Measurements from ENCODE around the gene NT5E. TPM values are rescaled to one million over a fixed set of nuclear protein-coding genes. Genes with fewer than 3 reads are reported as not detected.

Gene NT5E
- total RNA-seq, 1 donor from 2014 or later: 0.29 TPM

DNA sequence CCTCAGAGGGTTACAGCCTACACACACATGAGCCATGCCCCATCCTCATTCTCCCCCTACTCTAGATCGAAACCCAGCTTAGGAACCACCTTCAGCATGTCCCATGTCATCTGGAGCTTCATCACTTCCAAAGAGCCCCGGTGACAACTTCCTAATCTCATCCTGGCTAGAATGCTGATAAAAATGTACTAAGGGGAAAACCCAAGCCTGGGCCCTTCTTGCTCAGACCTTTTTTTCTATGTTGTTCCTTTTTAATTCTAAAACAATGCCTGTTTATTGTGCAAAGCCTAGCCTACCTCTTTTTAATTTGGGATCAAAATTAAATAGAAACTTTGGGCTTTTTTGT is 44.1 kb upstream of the NT5E start:
- no peak for DNase-seq
- Mint-ChIP-seq H3K9me3 (ENCODE audit: unreplicated experiment) (no peaks in the 10 kb centered on the region), H3K27me3 (ENCODE audit: unreplicated experiment) (no peaks in the 10 kb centered on the region), H3K36me3 (ENCODE audit: unreplicated experiment) (no peaks in the 10 kb centered on the region), H3K4me3 (ENCODE audit: unreplicated experiment) (no peak overlapping the region), H3K4me1 (ENCODE audit: low read depth, unreplicated experiment) (no peaks in the 10 kb centered on the region), H3K27ac (ENCODE audit: unreplicated experiment) (no peak overlapping the region)
- no peak for TF ChIP-seq CTCF (IDR thresholded peaks at IDR 0.05; ENCODE audit: partially characterized antibody, unreplicated experiment)

GRCh38 chr6:85406641-85407075 is 43.2 kb upstream of the NT5E start:
- Mint-ChIP-seq H3K4me1 (ENCODE audit: low read depth, unreplicated experiment) (no peaks in the 10 kb centered on the region), H3K27me3 (ENCODE audit: unreplicated experiment) (no peaks in the 10 kb centered on the region), H3K4me3 (ENCODE audit: unreplicated experiment) (no peak overlapping the region), H3K9me3 (ENCODE audit: unreplicated experiment) (no peaks in the 10 kb centered on the region), H3K27ac (ENCODE audit: unreplicated experiment) (no peak overlapping the region), H3K36me3 (ENCODE audit: unreplicated experiment) (no peaks in the 10 kb centered on the region)
- TF ChIP-seq CTCF (IDR thresholded peaks at IDR 0.05; ENCODE audit: partially characterized antibody, unreplicated experiment): no peak
- DNase-seq: no peak

GRCh38 chr6:85408039-85408438 is 41.8 kb upstream of the NT5E start:
- H3K36me3 Mint-ChIP-seq (ENCODE audit: unreplicated experiment): no peaks in the 10 kb centered on the region
- no peaks in the 10 kb centered on the region for H3K4me1 Mint-ChIP-seq (ENCODE audit: low read depth, unreplicated experiment)
- no peaks in the 10 kb centered on the region for H3K27me3 Mint-ChIP-seq (ENCODE audit: unreplicated experiment)
- no peak overlapping the region for H3K27ac Mint-ChIP-seq (ENCODE audit: unreplicated experiment)
- no peaks in the 10 kb centered on the region for H3K9me3 Mint-ChIP-seq (ENCODE audit: unreplicated experiment)
- no peak for TF ChIP-seq CTCF (IDR thresholded peaks at IDR 0.05; ENCODE audit: partially characterized antibody, unreplicated experiment)
- H3K4me3 Mint-ChIP-seq (ENCODE audit: unreplicated experiment): no peak overlapping the region
- no peak for DNase-seq

DNA sequence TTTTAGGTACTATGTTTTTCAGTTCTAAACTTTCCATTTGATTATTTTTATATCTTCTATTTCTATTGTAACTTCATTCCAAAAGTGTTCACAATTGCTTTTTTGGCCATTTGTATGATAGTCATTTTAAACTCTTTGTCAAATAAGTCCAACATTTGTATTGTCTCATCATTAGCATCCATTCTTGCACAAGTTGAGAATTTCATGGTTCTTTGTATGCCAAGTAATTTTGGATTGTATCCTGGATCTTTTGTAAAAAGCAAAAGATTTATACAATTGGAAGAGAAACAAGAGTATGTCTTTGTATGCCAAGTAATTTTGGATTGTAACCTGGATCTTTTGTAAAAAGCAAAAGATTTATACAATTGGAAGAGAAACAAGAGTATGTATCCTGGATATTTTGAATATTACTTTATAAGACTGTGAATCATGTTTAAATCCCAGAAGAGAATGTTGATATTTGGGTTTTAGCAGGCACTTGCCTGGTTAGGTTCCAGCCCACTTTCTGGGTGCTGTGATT is 36.9 kb upstream of the NT5E start:
- no peaks in the 10 kb centered on the region for H3K27me3 Mint-ChIP-seq (ENCODE audit: unreplicated experiment)
- no peaks in the 10 kb centered on the region for H3K36me3 Mint-ChIP-seq (ENCODE audit: unreplicated experiment)
- H3K9me3 Mint-ChIP-seq (ENCODE audit: unreplicated experiment): no peaks in the 10 kb centered on the region
- no peak overlapping the region for H3K27ac Mint-ChIP-seq (ENCODE audit: unreplicated experiment)
- DNase-seq: no peak
- no peak overlapping the region for H3K4me3 Mint-ChIP-seq (ENCODE audit: unreplicated experiment)
- TF ChIP-seq CTCF (IDR thresholded peaks at IDR 0.05; ENCODE audit: partially characterized antibody, unreplicated experiment): no peak
- H3K4me1 Mint-ChIP-seq (ENCODE audit: low read depth, unreplicated experiment): no peaks in the 10 kb centered on the region

DNA sequence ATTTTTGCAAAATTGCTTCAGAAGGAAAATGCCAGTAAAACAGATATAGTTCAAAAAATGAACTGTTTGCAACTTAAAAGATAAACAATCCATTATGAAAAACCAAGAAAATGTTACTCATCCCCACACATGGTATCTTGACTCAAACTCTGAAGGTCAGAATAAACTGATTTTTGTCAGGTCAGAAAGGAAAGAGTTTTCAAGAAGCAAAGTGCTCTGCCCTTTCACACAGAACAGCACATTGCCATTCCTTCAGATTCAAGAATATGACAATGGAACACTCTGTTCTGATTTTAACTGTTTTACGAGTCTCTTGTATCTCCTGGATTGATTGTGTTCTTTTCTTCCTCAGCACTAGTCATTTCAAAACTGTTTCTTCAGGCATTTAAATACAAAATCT is 33.8 kb upstream of the NT5E start:
- no peak for TF ChIP-seq CTCF (IDR thresholded peaks at IDR 0.05; ENCODE audit: partially characterized antibody, unreplicated experiment)
- no peak overlapping the region for H3K27ac Mint-ChIP-seq (ENCODE audit: unreplicated experiment)
- no peak overlapping the region for H3K4me3 Mint-ChIP-seq (ENCODE audit: unreplicated experiment)
- no peaks in the 10 kb centered on the region for H3K36me3 Mint-ChIP-seq (ENCODE audit: unreplicated experiment)
- H3K4me1 Mint-ChIP-seq (ENCODE audit: low read depth, unreplicated experiment): no peaks in the 10 kb centered on the region
- no peaks in the 10 kb centered on the region for H3K9me3 Mint-ChIP-seq (ENCODE audit: unreplicated experiment)
- no peaks in the 10 kb centered on the region for H3K27me3 Mint-ChIP-seq (ENCODE audit: unreplicated experiment)
- no peak for DNase-seq
